ENCODE results near the gene APOB. TPM values are rescaled to one million over a fixed set of nuclear protein-coding genes. Genes with fewer than 3 reads are reported as not detected.

APOB gene
- total and polyA plus RNA-seq, 2 of the 8 experiments (the other 6 are each of a cell fraction or from before 2014, with no cell fraction given) = 0.15 to 0.61 TPM

- H3K27me3 ChIP-seq (replicated peaks in 1 of 4; ENCODE audit: control insufficient read depth in 3 of 4, extremely low read depth in 1 of 4, insufficient read depth in 3 of 4, low read length in 3 of 4) = no peaks in the 10 kb centered on the region
- H3K79me2 ChIP-seq (ENCODE audit: control insufficient read depth in 1 of 2, insufficient read depth in 2 of 2, low read length in 2 of 2) = no peaks in the 10 kb centered on the region
- H3K36me3 ChIP-seq (ENCODE audit: control insufficient read depth in 2 of 4, insufficient read depth in 4 of 4, low read length in 3 of 4) = no peaks in the 10 kb centered on the region
- DNase-seq (ENCODE audit: low read depth in 1 of 2, low spot score in 2 of 2) (no peak), FAIRE-seq (no peak)
- no peak overlapping the region for H3K14ac ChIP-seq (ENCODE audit: insufficient read length)
- POLR2A ChIA-PET (ENCODE audit: partially characterized antibody) = interaction anchor here (0.5 kb wide), 1 partner anchor 24 kb away, joined by 3 read pairs; no protein-coding TSS in a partner anchor
- H2AK5ac ChIP-seq (ENCODE audit: low read depth, low read length) = no peak overlapping the region
- no peak overlapping the region for H3K9ac ChIP-seq (replicated peaks in 1 of 4; ENCODE audit: extremely low read depth in 1 of 4, low read depth in 3 of 4, low read length in 3 of 4)
- H3K18ac ChIP-seq (ENCODE audit: extremely low read depth, low read length) = no peak overlapping the region
- no peaks in the 10 kb centered on the region for H3K23me2 ChIP-seq (ENCODE audit: low read depth, low read length)
- CTCF ChIA-PET (ENCODE audit: partially characterized antibody) = interaction anchor here (0.9 to 11.0 kb wide), 9 partner anchors 10 to 299 kb away, joined by 3 to 126 read pairs (median 5); no protein-coding TSS in a partner anchor
- H3K27ac ChIP-seq (ENCODE audit: low read depth, low read length) = no peak overlapping the region
- no peak overlapping the region for H4K8ac ChIP-seq (ENCODE audit: extremely low read depth, insufficient read depth, low read length)
- no peak overlapping the region for H4K5ac ChIP-seq (ENCODE audit: insufficient read length, low read depth, low read length)
- 70% methylated on average over 4 of the region's 4 CpGs; no CpG with 5 or more reads in 1 of the 2 experiments for WGBS, 2 experiments (ENCODE audit: extremely low coverage in 1 of 2, insufficient coverage in 1 of 2, insufficient read length in 1 of 2, insufficient replicate concordance in 2 of 2, low coverage in 1 of 2, low lambda C conversion rate in 2 of 2, missing lambda C conversion rate in 1 of 2)
- no peaks in the 10 kb centered on the region for H4K20me1 ChIP-seq (replicated peaks in 1 of 2; ENCODE audit: control insufficient read depth in 1 of 2, insufficient read depth in 2 of 2, low read length in 2 of 2)
- no peak overlapping the region for H2BK20ac ChIP-seq (ENCODE audit: low read length)
- no peak overlapping the region for H3K4me3 ChIP-seq (ENCODE audit: extremely low read depth in 1 of 4, insufficient read depth in 2 of 4, low read depth in 3 of 4, low read length in 4 of 4)
- H2AFZ ChIP-seq (ENCODE audit: low read length) = no peak overlapping the region
- no peak overlapping the region for H3K56ac ChIP-seq (replicated peaks; ENCODE audit: insufficient read length, low read depth, low read length)
- no peaks in the 10 kb centered on the region for H3K79me1 ChIP-seq (ENCODE audit: low read depth, low read length)
- H3K4ac ChIP-seq (replicated peaks; ENCODE audit: insufficient read length, low read depth, low read length) = no peak overlapping the region
- no peak overlapping the region for H3K4me2 ChIP-seq (ENCODE audit: insufficient read depth in 1 of 2, low read depth in 2 of 2, low read length in 2 of 2)
- H3K4me1 ChIP-seq (replicated peaks in 1 of 4; ENCODE audit: control insufficient read depth in 3 of 4, insufficient read depth in 4 of 4, low read length in 3 of 4) = no peaks in the 10 kb centered on the region; a peak in 1 of 7 replicates
- no peak overlapping the region for H3K23ac ChIP-seq (ENCODE audit: insufficient read length)
- H4K91ac ChIP-seq (replicated peaks; ENCODE audit: insufficient read length, low read length) = no peak overlapping the region
- no peak overlapping the region for H2BK12ac ChIP-seq (ENCODE audit: low read depth, low read length)
- H2BK120ac ChIP-seq (replicated peaks; ENCODE audit: low read depth, low read length) = no peak overlapping the region
- no peak for TF ChIP-seq POU5F1 (IDR thresholded peaks at IDR 0.05; ENCODE audit: low read depth, low read length)
- TF ChIP-seq GTF2F1 (IDR thresholded peaks at IDR 0.05; ENCODE audit: borderline replicate concordance, low read depth, low read length) = no peak
- TF ChIP-seq FOSL1 (IDR thresholded peaks at IDR 0.05; ENCODE audit: insufficient read depth, low read depth, low read length) = no peak
- TF ChIP-seq EP300 (IDR thresholded peaks at IDR 0.05; ENCODE audit: borderline replicate concordance in 1 of 2, low read depth in 2 of 2, low read length in 2 of 2) = no peak
- TF ChIP-seq TAF7 (optimal IDR thresholded peaks at IDR 0.05; ENCODE audit: borderline replicate concordance, low read depth, low read length) = no peak
- no peak for TF ChIP-seq CTCF (IDR thresholded peaks at IDR 0.05; ENCODE audit: control extremely low read depth in 1 of 3, insufficient read depth in 1 of 3, low read depth in 1 of 3, low read length in 3 of 3)
- no peak for TF ChIP-seq NRF1 (IDR thresholded peaks at IDR 0.05; ENCODE audit: low read depth, low read length)
- no peak for TF ChIP-seq CREB1 (IDR thresholded peaks at IDR 0.05)
- no peak for TF ChIP-seq HDAC6 (IDR thresholded peaks at IDR 0.05; ENCODE audit: low read depth, low read length)
- H2BK5ac ChIP-seq (ENCODE audit: low read depth, low read length) = no peak overlapping the region
- no peak overlapping the region for H2BK15ac ChIP-seq (ENCODE audit: low read length)
- no peaks in the 10 kb centered on the region for H3K9me3 ChIP-seq (ENCODE audit: insufficient read depth in 2 of 2, low read depth in 1 of 2, low read length in 1 of 2)
These were observed 83.9 kb downstream of the APOB start for GRCh38 chr2:20960003-20960402.

All from H1 (cell line).